ENCODE results near the gene RHBG.

Gene RHBG

GRCh38 chr1:156424806-156425432, 55.9 kb downstream of the RHBG start:
- no peak overlapping the region for H3K4me3 ChIP-seq (replicated peaks; ENCODE audit: low read depth, low read length)
- DNase-seq (ENCODE audit: low read depth): no peak
- no peak for TF ChIP-seq CTCF (IDR thresholded peaks at IDR 0.05; ENCODE audit: low read length, missing control alignments)

- DNase-seq (ENCODE audit: low read depth): no peak
- no peak overlapping the region for H3K4me3 ChIP-seq (replicated peaks; ENCODE audit: low read depth, low read length)
- no peak for TF ChIP-seq CTCF (IDR thresholded peaks at IDR 0.05; ENCODE audit: low read length, missing control alignments)
Observed at GRCh38 chr1:156425943-156426342, 56.9 kb downstream of the RHBG start.

- no peak for DNase-seq (ENCODE audit: low read depth)
- no peak overlapping the region for H3K4me3 ChIP-seq (replicated peaks; ENCODE audit: low read depth, low read length)
- no peak for TF ChIP-seq CTCF (IDR thresholded peaks at IDR 0.05; ENCODE audit: low read length, missing control alignments)
Observed at GRCh38 chr1:156427957-156428356, 58.9 kb downstream of the RHBG start.

- DNase-seq (ENCODE audit: low read depth): no peak
- no peak overlapping the region for H3K4me3 ChIP-seq (replicated peaks; ENCODE audit: low read depth, low read length)
- no peak for TF ChIP-seq CTCF (IDR thresholded peaks at IDR 0.05; ENCODE audit: low read length, missing control alignments)
Observed at GRCh38 chr1:156428746-156429288, 59.8 kb downstream of the RHBG start.

- TF ChIP-seq CTCF (IDR thresholded peaks at IDR 0.05; ENCODE audit: low read length, missing control alignments): no peak
- no peak overlapping the region for H3K4me3 ChIP-seq (replicated peaks; ENCODE audit: low read depth, low read length)
- DNase-seq (ENCODE audit: low read depth): no peak
Observed at GRCh38 chr1:156429313-156430060, 60.5 kb downstream of the RHBG start.

GRCh38 chr1:156430303-156430702, 61.3 kb downstream of the RHBG start:
- no peak overlapping the region for H3K4me3 ChIP-seq (replicated peaks; ENCODE audit: low read depth, low read length)
- no peak for TF ChIP-seq CTCF (IDR thresholded peaks at IDR 0.05; ENCODE audit: low read length, missing control alignments)

More at GRCh38 chr1:156430303-156430702, 61.3 kb downstream of the RHBG start:
- no peak for DNase-seq (ENCODE audit: low read depth)
